ENCODE results near the gene EDC3.

Gene EDC3

DNA sequence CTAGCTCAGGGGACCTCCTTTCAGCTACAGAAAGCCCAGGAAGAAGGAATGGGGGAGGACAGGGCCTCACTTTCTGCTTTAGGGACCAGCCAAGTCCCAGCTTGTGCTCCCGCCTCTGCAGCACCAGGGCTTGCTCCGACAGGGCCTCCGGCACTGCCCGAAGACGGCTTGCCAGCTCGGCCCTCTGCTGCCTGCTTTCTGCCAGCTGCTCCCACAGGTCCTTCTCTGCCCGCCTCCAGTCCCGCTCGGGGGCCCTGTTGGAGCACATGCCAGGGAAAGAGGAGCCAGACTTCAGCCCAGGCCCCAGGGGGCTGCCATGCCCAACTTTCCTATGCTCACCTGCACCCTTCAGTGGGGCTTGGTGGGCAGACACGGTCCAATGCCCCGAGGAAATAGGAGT, 84.5 kb downstream of the EDC3 start:
- no peak overlapping the region for H3K27ac ChIP-seq
- intact Hi-C loops (cut with DNase I; ENCODE audit: low total_unique reads): no loop called here

DNA sequence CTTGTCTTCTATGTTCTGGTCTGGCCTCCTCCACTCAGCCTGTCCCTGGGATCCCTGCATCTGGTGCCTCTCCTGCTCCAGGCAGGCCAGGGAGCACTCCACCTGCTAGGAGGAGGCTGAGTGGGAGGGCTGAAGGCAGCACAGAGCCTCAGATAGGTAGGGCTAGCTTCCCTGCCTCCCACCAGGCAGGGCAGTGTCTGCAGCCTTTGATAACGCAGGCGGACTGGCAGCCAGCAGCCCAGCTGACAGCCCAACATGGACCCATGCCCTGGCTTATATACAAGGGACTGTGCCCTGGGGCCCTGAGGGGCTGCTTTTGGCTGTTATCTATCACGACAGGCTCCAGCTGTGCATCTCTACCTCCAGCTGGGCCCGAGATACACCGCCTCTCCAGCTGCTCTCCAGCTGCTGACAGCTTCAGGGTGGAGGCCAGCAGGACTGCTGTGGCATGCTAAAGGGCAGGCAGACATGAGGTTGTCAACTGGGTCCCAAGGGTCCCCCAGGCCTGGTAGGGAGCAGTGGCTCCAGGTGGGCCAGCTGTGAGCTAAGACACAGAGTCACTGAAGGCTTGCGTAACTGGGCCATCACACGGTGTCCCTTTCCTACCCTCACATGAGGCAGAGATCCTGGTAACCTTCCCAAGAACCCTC, 85.4 kb downstream of the EDC3 start:
- Histone ChIP-seq H3K27me3 (no peaks in the 10 kb centered on the region), H3K9me3 (no peaks in the 10 kb centered on the region), H3K4me3 (no peak overlapping the region), H3K4me1 (peaks cover 0 to 4% (median 0%) of the 10 kb centered on the region in 4 donors), H3K36me3 (no peaks in the 10 kb centered on the region), H3K27ac (no peak overlapping the region)
- TF ChIP-seq, protein P1, sequence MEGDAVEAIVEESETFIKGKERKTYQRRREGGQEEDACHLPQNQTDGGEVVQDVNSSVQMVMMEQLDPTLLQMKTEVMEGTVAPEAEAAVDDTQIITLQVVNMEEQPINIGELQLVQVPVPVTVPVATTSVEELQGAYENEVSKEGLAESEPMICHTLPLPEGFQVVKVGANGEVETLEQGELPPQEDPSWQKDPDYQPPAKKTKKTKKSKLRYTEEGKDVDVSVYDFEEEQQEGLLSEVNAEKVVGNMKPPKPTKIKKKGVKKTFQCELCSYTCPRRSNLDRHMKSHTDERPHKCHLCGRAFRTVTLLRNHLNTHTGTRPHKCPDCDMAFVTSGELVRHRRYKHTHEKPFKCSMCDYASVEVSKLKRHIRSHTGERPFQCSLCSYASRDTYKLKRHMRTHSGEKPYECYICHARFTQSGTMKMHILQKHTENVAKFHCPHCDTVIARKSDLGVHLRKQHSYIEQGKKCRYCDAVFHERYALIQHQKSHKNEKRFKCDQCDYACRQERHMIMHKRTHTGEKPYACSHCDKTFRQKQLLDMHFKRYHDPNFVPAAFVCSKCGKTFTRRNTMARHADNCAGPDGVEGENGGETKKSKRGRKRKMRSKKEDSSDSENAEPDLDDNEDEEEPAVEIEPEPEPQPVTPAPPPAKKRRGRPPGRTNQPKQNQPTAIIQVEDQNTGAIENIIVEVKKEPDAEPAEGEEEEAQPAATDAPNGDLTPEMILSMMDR (IDR thresholded peaks at IDR 0.05): no peak
- DNase-seq: no peak
- intact Hi-C loops (cut with DNase I; ENCODE audit: low total_unique reads): no loop called here

More for the DNA sequence above, 84.5 kb downstream of the EDC3 start:
- no peak for DNase-seq
- TF ChIP-seq, protein P1 (IDR thresholded peaks at IDR 0.05): no peak
- Histone ChIP-seq H3K4me1 (peaks cover 0 to 4% (median under 1%) of the 10 kb centered on the region in 4 donors), H3K9me3 (no peaks in the 10 kb centered on the region), H3K27me3 (no peaks in the 10 kb centered on the region), H3K4me3 (no peak overlapping the region), H3K36me3 (no peaks in the 10 kb centered on the region)

DNA sequence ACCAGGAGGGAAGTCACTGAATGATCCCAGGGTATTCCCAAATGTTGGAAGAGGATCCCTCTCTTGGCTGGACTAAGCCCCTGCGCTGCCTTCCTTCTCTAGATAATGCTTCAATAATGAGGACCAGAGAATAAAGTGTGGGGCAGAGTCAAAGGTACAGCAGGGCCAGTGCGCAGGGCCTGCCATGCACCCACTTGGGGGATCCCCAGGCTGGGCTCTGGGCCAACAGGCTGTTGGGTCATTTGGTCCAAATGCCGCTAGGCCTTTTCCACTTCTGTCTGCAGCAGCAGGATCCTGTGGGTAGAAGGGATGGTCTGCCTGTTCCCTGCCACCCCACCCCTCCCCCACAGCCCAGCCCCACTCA, 85.9 kb downstream of the EDC3 start:
- no peak for DNase-seq
- no peaks in the 10 kb centered on the region for H3K27me3 ChIP-seq
- peaks cover 0 to 4% (median 0%) of the 10 kb centered on the region in 4 donors for H3K4me1 ChIP-seq
- intact Hi-C loops (cut with DNase I; ENCODE audit: low total_unique reads): no loop called here
- H3K27ac ChIP-seq: no peak overlapping the region
- no peaks in the 10 kb centered on the region for H3K9me3 ChIP-seq
- TF ChIP-seq, protein P1 (IDR thresholded peaks at IDR 0.05): no peak
- H3K4me3 ChIP-seq: no peak overlapping the region
- H3K36me3 ChIP-seq: no peaks in the 10 kb centered on the region

GRCh38 chr15:74608786-74609185, 87.0 kb downstream of the EDC3 start:
- intact Hi-C loops (cut with DNase I; ENCODE audit: low total_unique reads): no loop called here
- Histone ChIP-seq H3K36me3 (no peaks in the 10 kb centered on the region), H3K9me3 (no peaks in the 10 kb centered on the region), H3K4me1 (no peaks in the 10 kb centered on the region), H3K27me3 (no peaks in the 10 kb centered on the region), H3K4me3 (no peak overlapping the region), H3K27ac (no peak overlapping the region)
- TF ChIP-seq, protein P1 (IDR thresholded peaks at IDR 0.05): no peak
- DNase-seq: no peak

- no peak overlapping the region for H3K4me3 ChIP-seq
- H3K36me3 ChIP-seq: no peaks in the 10 kb centered on the region
- no peak overlapping the region for H3K27ac ChIP-seq
- intact Hi-C loops (cut with DNase I; ENCODE audit: low total_unique reads): no loop called here
- H3K27me3 ChIP-seq: no peaks in the 10 kb centered on the region
- no peaks in the 10 kb centered on the region for H3K9me3 ChIP-seq
- TF ChIP-seq, protein P1 (IDR thresholded peaks at IDR 0.05): no peak
- DNase-seq: no peak
- H3K4me1 ChIP-seq: no peaks in the 10 kb centered on the region
Observed at GRCh38 chr15:74605795-74606150, 90.1 kb downstream of the EDC3 start.
